Type B pancreatic cell (in vitro differentiated cells): Measurements from ENCODE around the gene FREM2. TPM values are rescaled to one million over a fixed set of nuclear protein-coding genes. Genes with fewer than 3 reads are reported as not detected.
A peak's percentile ranks its signal among the peaks of the same experiment; 100 is the strongest.

Source experiments
- DNase-seq: peaks from one replicate; pipeline ENCODE4 v3.0.0; 2021; ENCODE audit warnings: mixed read lengths; ENCODE audit not compliant: unreplicated experiment; ENCODE audit errors: extremely low spot score
- H3K27ac Mint-ChIP-seq: 2 replicates; pipeline ENCODE4 v1.8.0; 2021; ENCODE audit warnings: mild to moderate bottlenecking, mixed read lengths
- H3K27me3 Mint-ChIP-seq: 2 replicates; pipeline ENCODE4 v1.8.0; 2021; ENCODE audit warnings: mixed read lengths
- H3K36me3 Mint-ChIP-seq: 2 replicates; pipeline ENCODE4 v1.8.0; 2021; ENCODE audit warnings: mixed read lengths
- H3K4me1 Mint-ChIP-seq: one replicate; pipeline ENCODE4 v1.8.0; 2021; ENCODE audit warnings: mixed read lengths; ENCODE audit not compliant: unreplicated experiment
- H3K4me3 Mint-ChIP-seq: 2 replicates; pipeline ENCODE4 v1.8.0; 2021; ENCODE audit warnings: mild to moderate bottlenecking, mixed read lengths
- H3K9me3 Mint-ChIP-seq: 2 replicates; pipeline ENCODE4 v1.8.0; 2021; ENCODE audit warnings: mixed read lengths
- total RNA-seq: library from RNA; stranded (reverse); gene quantifications from 2 replicates; pipeline ENCODE4 v1.2.1, GENCODE V29; 2021; ENCODE audit warnings: low replicate concordance
- TF ChIP-seq, protein P1 (sequence below): fragments of 200-600 bp; sonication (generic); conservative IDR thresholded peaks from 2 replicates; pipeline ENCODE4 v1.5.0; 2021; ENCODE audit warnings: antibody characterized with exemption, mild to moderate bottlenecking

Gene FREM2
- total RNA-seq, 1 donor from 2014 or later = 42.8 TPM

DNA sequence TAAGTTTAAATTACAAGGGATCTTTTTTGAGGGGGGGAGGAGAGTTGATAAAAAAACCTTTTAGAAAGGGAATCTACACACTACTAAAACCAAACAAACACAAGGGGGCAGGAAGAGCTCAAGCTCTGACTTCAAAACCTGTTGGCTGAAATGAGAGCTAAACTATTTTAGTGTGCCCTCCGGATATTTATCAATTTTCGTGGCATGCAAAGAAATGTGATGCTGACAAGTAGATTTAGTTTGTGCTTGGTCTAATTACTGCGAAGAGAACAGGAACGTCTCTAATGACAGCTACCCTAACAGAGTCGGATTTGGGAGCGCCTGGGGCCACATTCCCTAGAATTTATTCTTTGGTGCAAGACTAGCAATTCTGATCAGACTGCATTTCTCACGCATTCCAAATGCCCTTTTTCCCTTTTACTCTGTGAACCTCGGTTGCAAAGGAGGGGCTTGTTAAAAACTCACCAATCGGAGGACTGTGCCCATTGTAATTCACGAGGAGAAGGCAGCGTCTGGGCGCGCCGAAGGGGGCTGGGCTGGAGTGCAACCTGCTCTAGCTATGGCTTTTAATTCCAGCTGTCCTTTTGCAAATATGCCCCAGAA lies 802 bp upstream of the FREM2 start:
- H3K4me3 Mint-ChIP-seq = peak overlapping the region; percentile 94
- TF ChIP-seq, protein P1, sequence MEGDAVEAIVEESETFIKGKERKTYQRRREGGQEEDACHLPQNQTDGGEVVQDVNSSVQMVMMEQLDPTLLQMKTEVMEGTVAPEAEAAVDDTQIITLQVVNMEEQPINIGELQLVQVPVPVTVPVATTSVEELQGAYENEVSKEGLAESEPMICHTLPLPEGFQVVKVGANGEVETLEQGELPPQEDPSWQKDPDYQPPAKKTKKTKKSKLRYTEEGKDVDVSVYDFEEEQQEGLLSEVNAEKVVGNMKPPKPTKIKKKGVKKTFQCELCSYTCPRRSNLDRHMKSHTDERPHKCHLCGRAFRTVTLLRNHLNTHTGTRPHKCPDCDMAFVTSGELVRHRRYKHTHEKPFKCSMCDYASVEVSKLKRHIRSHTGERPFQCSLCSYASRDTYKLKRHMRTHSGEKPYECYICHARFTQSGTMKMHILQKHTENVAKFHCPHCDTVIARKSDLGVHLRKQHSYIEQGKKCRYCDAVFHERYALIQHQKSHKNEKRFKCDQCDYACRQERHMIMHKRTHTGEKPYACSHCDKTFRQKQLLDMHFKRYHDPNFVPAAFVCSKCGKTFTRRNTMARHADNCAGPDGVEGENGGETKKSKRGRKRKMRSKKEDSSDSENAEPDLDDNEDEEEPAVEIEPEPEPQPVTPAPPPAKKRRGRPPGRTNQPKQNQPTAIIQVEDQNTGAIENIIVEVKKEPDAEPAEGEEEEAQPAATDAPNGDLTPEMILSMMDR = peak; percentile 68
- peaks cover 7% of the 10 kb centered on the region for H3K9me3 Mint-ChIP-seq
- no peak for DNase-seq
- peaks cover 17% of the 10 kb centered on the region for H3K36me3 Mint-ChIP-seq
- H3K27ac Mint-ChIP-seq = peak overlapping the region; percentile 82
- H3K27me3 Mint-ChIP-seq = no peaks in the 10 kb centered on the region
- peaks cover 8% of the 10 kb centered on the region for H3K4me1 Mint-ChIP-seq

DNA sequence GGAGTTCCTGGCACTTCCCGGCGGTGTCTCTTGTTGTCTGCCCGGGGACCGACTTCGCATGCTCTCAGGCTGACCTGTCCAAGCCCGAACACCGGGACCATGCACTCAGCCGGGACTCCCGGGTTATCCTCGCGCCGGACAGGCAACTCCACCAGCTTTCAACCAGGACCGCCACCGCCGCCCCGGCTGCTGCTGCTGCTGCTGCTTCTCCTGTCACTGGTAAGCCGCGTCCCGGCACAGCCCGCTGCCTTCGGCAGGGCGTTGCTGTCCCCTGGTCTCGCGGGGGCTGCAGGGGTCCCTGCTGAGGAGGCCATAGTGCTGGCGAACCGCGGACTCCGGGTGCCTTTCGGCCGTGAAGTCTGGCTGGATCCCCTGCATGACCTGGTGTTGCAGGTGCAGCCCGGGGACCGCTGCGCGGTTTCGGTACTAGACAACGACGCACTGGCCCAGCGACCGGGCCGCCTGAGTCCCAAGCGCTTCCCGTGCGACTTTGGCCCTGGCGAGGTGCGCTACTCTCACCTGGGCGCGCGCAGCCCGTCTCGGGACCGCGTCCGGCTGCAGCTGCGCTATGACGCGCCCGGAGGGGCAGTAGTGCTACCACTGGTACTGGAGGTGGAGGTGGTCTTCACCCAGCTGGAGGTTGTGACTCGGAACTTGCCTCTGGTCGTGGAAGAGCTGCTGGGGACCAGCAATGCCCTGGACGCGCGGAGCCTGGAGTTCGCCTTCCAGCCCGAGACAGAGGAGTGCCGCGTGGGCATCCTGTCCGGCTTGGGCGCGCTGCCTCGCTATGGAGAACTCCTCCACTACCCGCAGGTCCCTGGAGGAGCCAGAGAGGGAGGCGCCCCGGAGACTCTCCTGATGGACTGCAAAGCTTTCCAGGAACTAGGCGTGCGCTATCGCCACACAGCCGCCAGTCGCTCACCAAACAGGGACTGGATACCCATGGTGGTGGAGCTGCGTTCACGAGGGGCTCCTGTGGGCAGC lies 661 bp downstream of the FREM2 start:
- TF ChIP-seq, protein P1 = no peak
- H3K4me3 Mint-ChIP-seq = peak overlapping the region; percentile 94
- H3K36me3 Mint-ChIP-seq = peaks cover 27% of the 10 kb centered on the region
- peak overlapping the region; percentile 82 for H3K27ac Mint-ChIP-seq
- H3K9me3 Mint-ChIP-seq = peaks cover 9% of the 10 kb centered on the region
- H3K4me1 Mint-ChIP-seq = peaks cover 8% of the 10 kb centered on the region
- peak; percentile 77 for DNase-seq
- H3K27me3 Mint-ChIP-seq = no peaks in the 10 kb centered on the region

DNA sequence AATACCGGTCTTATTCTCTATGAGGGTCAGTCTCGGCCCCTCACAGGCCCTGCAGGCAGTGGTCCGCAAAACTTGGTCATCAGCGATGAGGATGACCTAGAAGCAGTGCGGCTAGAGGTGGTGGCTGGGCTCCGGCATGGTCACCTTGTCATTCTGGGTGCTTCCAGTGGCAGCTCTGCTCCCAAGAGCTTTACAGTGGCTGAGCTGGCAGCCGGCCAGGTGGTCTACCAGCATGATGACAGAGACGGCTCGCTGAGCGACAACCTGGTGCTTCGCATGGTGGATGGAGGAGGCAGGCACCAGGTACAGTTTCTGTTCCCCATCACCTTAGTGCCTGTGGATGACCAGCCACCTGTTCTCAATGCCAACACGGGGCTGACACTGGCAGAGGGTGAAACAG lies 1.8 kb downstream of the FREM2 start:
- no peak for DNase-seq
- Mint-ChIP-seq H3K27ac (no peak overlapping the region), H3K27me3 (no peaks in the 10 kb centered on the region), H3K36me3 (peaks cover 30% of the 10 kb centered on the region), H3K4me1 (peaks cover 16% of the 10 kb centered on the region), H3K4me3 (peak overlapping the region; percentile 94), H3K9me3 (peaks cover 9% of the 10 kb centered on the region)
- TF ChIP-seq, protein P1 = no peak

DNA sequence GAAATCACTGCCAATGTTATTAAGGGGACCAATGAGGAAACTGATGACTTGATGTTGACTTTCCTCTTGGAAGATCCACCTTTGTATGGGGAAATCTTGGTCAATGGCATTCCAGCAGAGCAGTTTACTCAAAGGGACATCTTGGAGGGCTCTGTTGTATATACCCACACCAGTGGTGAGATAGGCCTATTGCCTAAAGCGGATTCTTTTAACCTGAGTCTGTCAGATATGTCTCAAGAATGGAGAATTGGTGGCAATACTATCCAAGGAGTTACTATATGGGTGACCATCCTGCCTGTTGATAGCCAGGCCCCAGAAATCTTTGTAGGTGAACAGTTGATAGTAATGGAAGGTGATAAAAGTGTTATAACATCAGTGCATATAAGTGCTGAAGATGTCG lies 3.4 kb downstream of the FREM2 start:
- TF ChIP-seq, protein P1 = no peak
- Mint-ChIP-seq H3K4me1 (peaks cover 13% of the 10 kb centered on the region), H3K27me3 (no peaks in the 10 kb centered on the region), H3K4me3 (peak overlapping the region; percentile 26), H3K27ac (no peak overlapping the region), H3K9me3 (peaks cover 9% of the 10 kb centered on the region), H3K36me3 (peaks cover 30% of the 10 kb centered on the region)
- DNase-seq = no peak

DNA sequence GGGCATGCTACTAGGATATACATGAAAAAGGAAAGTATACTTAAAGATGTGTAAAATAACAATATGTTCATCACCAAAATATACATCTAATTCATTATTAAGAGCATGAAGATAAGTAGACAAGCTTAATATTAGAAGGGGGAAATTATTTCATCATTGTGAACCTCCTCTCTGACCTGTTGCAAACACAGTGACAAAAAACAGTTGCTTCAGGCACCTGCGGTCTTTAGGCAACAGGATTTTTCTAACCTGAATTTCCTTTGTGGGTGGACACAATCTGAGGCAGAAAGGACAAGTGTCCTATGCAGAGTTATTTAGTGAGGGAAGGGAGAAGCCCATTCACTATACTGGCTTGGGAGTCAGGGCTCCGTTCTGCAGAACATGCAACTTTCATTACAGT lies 6.3 kb downstream of the FREM2 start:
- H3K27me3 Mint-ChIP-seq = no peaks in the 10 kb centered on the region
- peaks cover 13% of the 10 kb centered on the region for H3K4me1 Mint-ChIP-seq
- H3K27ac Mint-ChIP-seq = no peak overlapping the region
- no peak for DNase-seq
- TF ChIP-seq, protein P1 = no peak
- H3K4me3 Mint-ChIP-seq = peak overlapping the region; percentile 82
- peaks cover 52% of the 10 kb centered on the region for H3K36me3 Mint-ChIP-seq
- H3K9me3 Mint-ChIP-seq = peaks cover 9% of the 10 kb centered on the region
